ENCODE measurements around the gene PDZD7. TPM values are rescaled to one million over a fixed set of nuclear protein-coding genes. Genes with fewer than 3 reads are reported as not detected.

The PDZD7 gene
- total and polyA plus RNA-seq, 9 of the 15 experiments (the other 6 are each of a cell fraction or from before 2014, with no cell fraction given) = 0.04 to 0.24 (median 0.08) TPM; not detected in 3

GRCh38 chr10:101011517-101012423 lies 19.2 kb downstream of the PDZD7 start (continued):
- TF ChIP-seq SREBF1 (IDR thresholded peaks at IDR 0.05; ENCODE audit: borderline replicate concordance, low read depth, low read length) (no peak), SRSF9 (IDR thresholded peaks at IDR 0.05; ENCODE audit: borderline replicate concordance, low read depth, low read length) (no peak), POLR3G (IDR thresholded peaks at IDR 0.05; ENCODE audit: extremely low read depth, insufficient read length, insufficient replicate concordance) (no peak), ZNF512 (tag; IDR thresholded peaks at IDR 0.05) (no peak), ZNF408 (CRISPR knock-in tag; IDR thresholded peaks at IDR 0.05; ENCODE audit: low read depth) (no peak), NFRKB (IDR thresholded peaks at IDR 0.05; ENCODE audit: low read depth) (no peak), YY1 (IDR thresholded peaks at IDR 0.05; ENCODE audit: borderline replicate concordance in 1 of 3, control insufficient read depth in 1 of 3, extremely low read depth in 1 of 3, insufficient read depth in 3 of 3, insufficient read length in 1 of 3, insufficient replicate concordance in 2 of 3, low read depth in 1 of 3, low read length in 2 of 3) (peak in 1 of 3 experiments; percentile 53), RAD21 (CRISPR knock-in tag; conservative IDR thresholded peaks at IDR 0.05 in 1 of 2, IDR thresholded peaks at IDR 0.05 in 1 of 2) (peak; percentile 38 to 47; a peak in 3 of 4 replicates), ZNF121 (CRISPR knock-in tag; conservative IDR thresholded peaks at IDR 0.05) (no peak), E2F6 (IDR thresholded peaks at IDR 0.05; ENCODE audit: borderline replicate concordance in 1 of 2, extremely low read depth in 1 of 2, insufficient read depth in 1 of 2, insufficient read length in 1 of 2, low read depth in 1 of 2, low read length in 1 of 2, poor library complexity in 1 of 2, severe bottlenecking in 1 of 2) (no peak), NEUROD1 (IDR thresholded peaks at IDR 0.05; ENCODE audit: borderline replicate concordance, low read depth, low read length, partially characterized antibody) (no peak), ZNF766 (CRISPR knock-in tag; conservative IDR thresholded peaks at IDR 0.05) (no peak), GTF2F1 (IDR thresholded peaks at IDR 0.05; ENCODE audit: low read depth, low read length) (no peak), MBD1 (CRISPR knock-in tag; IDR thresholded peaks at IDR 0.05) (no peak), HNRNPH1 (optimal IDR thresholded peaks at IDR 0.05; ENCODE audit: low read depth, low read length) (no peak), CHD2 (IDR thresholded peaks at IDR 0.05; ENCODE audit: low read depth, low read length) (no peak), KDM5B (IDR thresholded peaks at IDR 0.05; ENCODE audit: insufficient replicate concordance, low read depth, low read length) (no peak), ZNF311 (CRISPR knock-in tag; IDR thresholded peaks at IDR 0.05) (no peak), E2F5 (CRISPR knock-in tag; IDR thresholded peaks at IDR 0.05) (no peak), ATF1 (CRISPR knock-in tag; IDR thresholded peaks at IDR 0.05) (no peak), ATF1 (tag; IDR thresholded peaks at IDR 0.05) (peak; percentile 44)
